Left ventricle myocardium inferior (tissue), 1 donor: ENCODE data around the gene LZTS3. TPM values are rescaled to one million over a fixed set of nuclear protein-coding genes. Genes with fewer than 3 reads are reported as not detected.

Source experiments
- DNase-seq: peaks from one replicate; pipeline ENCODE4 v3.0.0-alpha.2; 2020
- H3K27ac ChIP-seq: fragments of 200-600 bp; replicated peaks from 2 replicates; pipeline ENCODE4 v1.8.0; 2021
- H3K27me3 ChIP-seq: fragments of 200-600 bp; 2 replicates; pipeline ENCODE4 v1.8.0; 2021; ENCODE audit warnings: low read depth
- H3K36me3 ChIP-seq: fragments of 200-600 bp; 2 replicates; pipeline ENCODE4 v1.8.0; 2021
- H3K4me1 ChIP-seq: fragments of 200-600 bp; 2 replicates; pipeline ENCODE4 v1.8.0; 2021
- H3K4me3 ChIP-seq: fragments of 200-600 bp; 2 replicates; pipeline ENCODE4 v1.8.0; 2021; ENCODE audit warnings: mild to moderate bottlenecking, moderate library complexity
- H3K9me3 ChIP-seq: fragments of 200-600 bp; replicated peaks from 2 replicates; pipeline ENCODE4 v1.8.0; 2021
- intact Hi-C: fragments of 100-400 bp; cut with micrococcal nuclease; formaldehyde crosslinking; loops from one replicate; pipeline ENCODE4 v1.11.0; 2022
- total RNA-seq: library from RNA; stranded (reverse); fragmentation: NEBNext Ultra II Directional; extraction: Animal tissue kit (Norgen Biotek cat#: 25700); gene quantifications from one replicate; pipeline ENCODE4 v1.2.1, GENCODE V29; 2021
- TF ChIP-seq, protein P1 (sequence below): fragments of 200-600 bp; IDR thresholded peaks from 2 replicates; pipeline ENCODE4 v1.8.0; 2021; ENCODE audit warnings: antibody characterized with exemption, mild to moderate bottlenecking, borderline replicate concordance
- donor health status: DM: no; HTN: yes; CAD: no; lungs with severe emphysema.

The LZTS3 gene
- total RNA-seq, 1 donor from 2014 or later = 13.4 TPM

DNA sequence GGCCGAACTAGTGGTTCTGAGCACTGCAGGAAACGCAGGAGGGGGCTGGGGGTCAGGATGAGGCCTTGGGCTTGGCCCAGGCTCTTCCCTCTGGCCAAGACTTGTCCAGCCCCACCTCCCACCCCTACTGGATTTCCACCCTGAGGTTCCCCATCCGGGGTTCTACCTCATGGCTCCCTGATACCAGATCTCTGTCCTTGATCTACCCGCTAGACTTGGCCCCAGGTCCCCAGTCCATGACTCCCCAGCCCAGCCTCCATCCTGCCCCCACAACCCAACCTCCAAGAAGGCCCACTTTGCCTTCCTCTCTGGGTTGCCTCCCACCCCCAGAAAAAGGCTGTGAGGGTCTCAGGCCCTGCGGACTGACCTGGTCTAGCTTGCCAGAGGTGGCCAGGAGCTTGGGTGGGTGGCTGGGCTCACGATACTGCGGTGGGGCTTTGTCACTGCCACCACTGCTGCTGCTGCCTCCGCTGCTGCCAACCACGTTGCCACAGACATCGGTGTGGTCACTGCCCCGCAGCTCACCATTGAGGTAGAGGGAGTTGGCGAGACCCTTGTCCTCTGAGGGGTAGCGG, 6.9 kb downstream of the LZTS3 start:
- no peaks in the 10 kb centered on the region for H3K27me3 ChIP-seq
- H3K9me3 ChIP-seq = no peaks in the 10 kb centered on the region
- no peak overlapping the region for H3K27ac ChIP-seq
- DNase-seq = no peak
- no peaks in the 10 kb centered on the region for H3K36me3 ChIP-seq
- TF ChIP-seq, protein P1, sequence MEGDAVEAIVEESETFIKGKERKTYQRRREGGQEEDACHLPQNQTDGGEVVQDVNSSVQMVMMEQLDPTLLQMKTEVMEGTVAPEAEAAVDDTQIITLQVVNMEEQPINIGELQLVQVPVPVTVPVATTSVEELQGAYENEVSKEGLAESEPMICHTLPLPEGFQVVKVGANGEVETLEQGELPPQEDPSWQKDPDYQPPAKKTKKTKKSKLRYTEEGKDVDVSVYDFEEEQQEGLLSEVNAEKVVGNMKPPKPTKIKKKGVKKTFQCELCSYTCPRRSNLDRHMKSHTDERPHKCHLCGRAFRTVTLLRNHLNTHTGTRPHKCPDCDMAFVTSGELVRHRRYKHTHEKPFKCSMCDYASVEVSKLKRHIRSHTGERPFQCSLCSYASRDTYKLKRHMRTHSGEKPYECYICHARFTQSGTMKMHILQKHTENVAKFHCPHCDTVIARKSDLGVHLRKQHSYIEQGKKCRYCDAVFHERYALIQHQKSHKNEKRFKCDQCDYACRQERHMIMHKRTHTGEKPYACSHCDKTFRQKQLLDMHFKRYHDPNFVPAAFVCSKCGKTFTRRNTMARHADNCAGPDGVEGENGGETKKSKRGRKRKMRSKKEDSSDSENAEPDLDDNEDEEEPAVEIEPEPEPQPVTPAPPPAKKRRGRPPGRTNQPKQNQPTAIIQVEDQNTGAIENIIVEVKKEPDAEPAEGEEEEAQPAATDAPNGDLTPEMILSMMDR = no peak
- H3K4me1 ChIP-seq = peaks cover 22% of the 10 kb centered on the region
- no peak overlapping the region for H3K4me3 ChIP-seq
- intact Hi-C loops = no loop called here

DNA sequence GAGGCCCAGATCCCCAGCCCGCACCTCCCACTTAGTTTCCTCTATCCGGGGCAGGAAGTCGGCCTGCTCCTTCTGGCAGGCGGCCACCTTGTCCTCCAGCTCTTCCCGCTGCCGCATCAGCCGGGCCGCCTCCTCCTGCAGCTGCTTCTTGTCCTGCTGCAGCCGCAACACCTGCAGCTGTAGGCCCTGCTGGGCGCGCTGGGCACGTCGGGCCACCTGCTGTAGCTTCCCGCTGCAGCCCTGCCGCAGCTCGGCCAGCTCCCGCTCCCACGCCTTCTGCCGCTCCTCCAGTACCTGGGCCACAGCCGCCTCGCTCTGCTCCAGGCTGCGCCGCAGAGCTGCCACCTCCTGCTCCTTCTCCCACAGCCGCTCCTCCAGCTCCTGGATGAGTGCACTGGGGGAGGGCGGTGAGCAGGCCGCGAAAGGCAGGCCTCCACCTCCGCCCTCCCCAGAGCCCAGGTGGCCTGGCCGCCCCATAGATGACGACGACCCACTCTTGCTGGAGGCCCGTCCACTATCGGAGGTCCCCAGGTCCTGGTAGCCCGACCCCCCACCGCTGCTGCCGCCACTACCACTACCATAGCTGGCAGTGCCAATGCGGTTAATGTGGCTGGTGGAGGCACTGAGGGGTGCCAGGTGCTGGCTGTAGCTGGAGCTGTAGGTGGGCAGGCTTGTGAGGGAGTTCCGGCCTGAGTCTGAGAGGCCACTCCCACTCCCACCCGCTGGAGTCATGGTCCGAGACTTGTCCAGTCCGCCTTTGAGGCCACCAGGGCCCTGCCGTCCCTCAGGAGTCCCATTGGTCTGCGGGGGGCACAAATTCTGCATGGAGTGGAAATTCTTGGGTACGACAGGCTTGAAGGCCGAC, 7.6 kb downstream of the LZTS3 start:
- Histone ChIP-seq H3K27ac (peak overlapping the region; percentile 41), H3K4me3 (peak overlapping the region; percentile 49), H3K27me3 (no peaks in the 10 kb centered on the region), H3K4me1 (peaks cover 22% of the 10 kb centered on the region), H3K9me3 (no peaks in the 10 kb centered on the region), H3K36me3 (no peaks in the 10 kb centered on the region)
- intact Hi-C loops = no loop called here
- DNase-seq = peak; percentile 72
- TF ChIP-seq, protein P1 = no peak

DNA sequence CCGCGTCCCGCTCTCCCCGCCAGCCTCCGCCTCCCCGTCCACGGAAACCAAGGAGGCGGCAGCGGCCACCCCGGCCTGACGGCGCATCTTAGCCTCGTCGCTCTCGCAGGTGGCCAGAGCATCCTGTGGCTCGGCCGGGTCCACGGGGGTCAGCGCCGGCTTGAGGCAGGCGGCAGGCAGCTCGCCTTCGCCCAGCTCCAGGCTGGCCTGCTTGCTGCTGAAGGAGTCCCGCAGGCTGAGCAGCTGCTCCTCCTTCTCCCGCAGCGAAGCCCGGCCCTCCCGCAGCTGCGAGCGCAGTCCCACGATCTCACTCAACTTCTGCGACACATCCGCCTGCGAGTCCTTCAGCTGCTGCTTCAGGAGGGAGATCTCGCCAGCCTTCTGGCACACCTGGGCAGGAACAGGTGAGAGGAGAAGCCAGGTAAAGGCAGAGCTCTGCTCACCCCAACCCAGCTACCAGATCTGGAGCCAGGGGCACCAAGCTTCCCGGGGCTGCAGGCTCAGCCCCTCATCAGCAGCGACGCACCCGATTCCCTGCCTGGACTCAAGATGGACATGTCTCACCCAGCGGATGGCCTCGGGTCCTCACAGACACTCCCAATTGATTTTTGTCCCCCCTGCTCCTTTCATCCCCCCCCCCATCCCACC, 8.5 kb downstream of the LZTS3 start:
- H3K27me3 ChIP-seq = no peaks in the 10 kb centered on the region
- intact Hi-C loops = no loop called here
- no peaks in the 10 kb centered on the region for H3K9me3 ChIP-seq
- H3K36me3 ChIP-seq = no peaks in the 10 kb centered on the region
- peak overlapping the region; percentile 41 for H3K27ac ChIP-seq
- peak overlapping the region; percentile 49 for H3K4me3 ChIP-seq
- no peak for DNase-seq
- H3K4me1 ChIP-seq = peaks cover 26% of the 10 kb centered on the region
- TF ChIP-seq, protein P1 = no peak

DNA sequence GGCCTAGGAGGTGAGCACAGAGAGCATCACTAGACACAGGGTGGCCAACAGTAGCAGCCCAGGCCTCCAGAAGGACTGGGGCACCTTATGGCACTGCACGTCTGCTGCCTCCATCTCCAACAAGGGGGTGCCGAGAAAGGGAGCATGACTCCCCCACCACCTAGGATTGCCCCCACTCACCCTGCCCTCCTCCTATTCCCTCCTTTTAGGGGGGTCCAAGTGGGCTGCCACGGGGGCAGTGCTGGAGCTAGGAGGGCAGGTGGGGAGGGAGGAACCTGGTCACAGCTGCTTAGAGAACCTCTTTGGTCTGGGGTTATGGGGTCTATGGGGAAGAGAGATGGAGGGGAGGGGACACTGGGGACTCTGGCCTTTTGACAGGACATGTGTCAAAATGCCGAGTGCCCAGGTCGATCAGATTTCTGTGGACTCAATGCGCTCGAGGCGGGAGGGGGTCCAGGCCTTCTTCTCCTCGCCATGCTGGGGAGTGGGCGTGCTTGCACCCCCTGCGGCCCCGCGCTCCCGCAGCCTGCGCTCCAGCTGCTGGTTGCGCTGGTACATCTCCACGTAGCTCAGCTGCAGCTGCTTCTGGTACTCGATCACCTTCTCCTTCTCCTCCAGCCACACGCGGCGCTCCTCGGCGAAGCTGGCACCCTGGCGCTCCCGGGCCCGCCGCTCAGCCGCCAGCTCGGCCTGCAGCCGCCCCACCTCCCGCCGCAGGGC, 9.1 kb downstream of the LZTS3 start:
- Histone ChIP-seq H3K4me3 (peak overlapping the region; percentile 49), H3K9me3 (no peaks in the 10 kb centered on the region), H3K4me1 (peaks cover 33% of the 10 kb centered on the region), H3K27me3 (no peaks in the 10 kb centered on the region), H3K36me3 (no peaks in the 10 kb centered on the region), H3K27ac (no peak overlapping the region)
- intact Hi-C loops = no loop called here
- DNase-seq = no peak
- TF ChIP-seq, protein P1 = no peak
